PFSK-1 (cell line): ENCODE data around the gene HBE1.

ENCODE experiments used
- FOXP2 ChIP-seq: optimal IDR thresholded peaks from 2 replicates; pipeline ENCODE3; 2011; ENCODE audit warnings: borderline replicate concordance, control low read depth, inconsistent platforms; ENCODE audit not compliant: insufficient read depth; ENCODE audit errors: extremely low read length, extremely low read depth
- POLR2AphosphoS5 ChIP-seq: IDR thresholded peaks from 2 replicates; pipeline ENCODE4 v1.6.1; 2012; ENCODE audit warnings: low read depth, mild to moderate bottlenecking, control low read depth, low read length, moderate library complexity
- REST ChIP-seq, 2 experiments: IDR thresholded peaks; 2 replicates each; pipeline versions ENCODE4 v1.6.1 to v1.8.0; 2011 to 2012; ENCODE audit warnings: low read depth in 2 of 2, low read length in 2 of 2, control low read depth in 1 of 2, inconsistent platforms in 1 of 2, mild to moderate bottlenecking in 1 of 2, moderate library complexity in 1 of 2; ENCODE audit not compliant: insufficient read depth in 1 of 2
- SIN3A ChIP-seq: IDR thresholded peaks from 2 replicates; pipeline ENCODE4 v1.6.1; 2012; ENCODE audit warnings: mild to moderate bottlenecking, low read length, moderate library complexity, borderline replicate concordance; ENCODE audit not compliant: insufficient read depth
- TAF1 ChIP-seq: IDR thresholded peaks from 2 replicates; pipeline ENCODE4 v1.6.1; 2012; ENCODE audit warnings: low read length, control low read depth, borderline replicate concordance; ENCODE audit not compliant: insufficient read depth

Gene HBE1

GRCh38 chr11:5285703-5286340 lies 16.1 kb upstream of the HBE1 start:
- TF ChIP-seq TAF1 (no peak), SIN3A (no peak), FOXP2 (no peak), REST (IDR thresholded peaks at IDR 0.05; ENCODE audit: insufficient read depth in 1 of 2, low read depth in 2 of 2, low read length in 2 of 2) (no peak), POLR2AphosphoS5 (no peak)

- no peak for TF ChIP-seq POLR2AphosphoS5
- TF ChIP-seq REST (IDR thresholded peaks at IDR 0.05; ENCODE audit: insufficient read depth in 1 of 2, low read depth in 2 of 2, low read length in 2 of 2) = no peak
- no peak for TF ChIP-seq SIN3A
- TF ChIP-seq TAF1 = no peak
- no peak for TF ChIP-seq FOXP2
These were observed 14.9 kb upstream of the HBE1 start for GRCh38 chr11:5284637-5285036.

- TF ChIP-seq TAF1 (no peak), SIN3A (no peak), FOXP2 (no peak), REST (IDR thresholded peaks at IDR 0.05; ENCODE audit: insufficient read depth in 1 of 2, low read depth in 2 of 2, low read length in 2 of 2) (no peak), POLR2AphosphoS5 (no peak)
These were observed 14.1 kb upstream of the HBE1 start for GRCh38 chr11:5283882-5284281.

- TF ChIP-seq SIN3A = no peak
- TF ChIP-seq POLR2AphosphoS5 = no peak
- no peak for TF ChIP-seq TAF1
- TF ChIP-seq FOXP2 = no peak
- TF ChIP-seq REST (IDR thresholded peaks at IDR 0.05; ENCODE audit: insufficient read depth in 1 of 2, low read depth in 2 of 2, low read length in 2 of 2) = no peak
These were observed 13.3 kb upstream of the HBE1 start for GRCh38 chr11:5283086-5283485.

- TF ChIP-seq TAF1 (no peak), REST (IDR thresholded peaks at IDR 0.05; ENCODE audit: insufficient read depth in 1 of 2, low read depth in 2 of 2, low read length in 2 of 2) (no peak), POLR2AphosphoS5 (no peak), SIN3A (no peak), FOXP2 (no peak)
These were observed 12.9 kb upstream of the HBE1 start for GRCh38 chr11:5282628-5283027.
